GM21526 (cell line): ENCODE data around the gene CGN.

Experiments used
- ATAC-seq: cut with Tn5 transposase; IDR thresholded peaks from one replicate; pipeline ENCODE4 v1.9.1; 2021; ENCODE audit warnings: moderate library complexity; ENCODE audit not compliant: unreplicated experiment, low FRiP score

Gene CGN

DNA sequence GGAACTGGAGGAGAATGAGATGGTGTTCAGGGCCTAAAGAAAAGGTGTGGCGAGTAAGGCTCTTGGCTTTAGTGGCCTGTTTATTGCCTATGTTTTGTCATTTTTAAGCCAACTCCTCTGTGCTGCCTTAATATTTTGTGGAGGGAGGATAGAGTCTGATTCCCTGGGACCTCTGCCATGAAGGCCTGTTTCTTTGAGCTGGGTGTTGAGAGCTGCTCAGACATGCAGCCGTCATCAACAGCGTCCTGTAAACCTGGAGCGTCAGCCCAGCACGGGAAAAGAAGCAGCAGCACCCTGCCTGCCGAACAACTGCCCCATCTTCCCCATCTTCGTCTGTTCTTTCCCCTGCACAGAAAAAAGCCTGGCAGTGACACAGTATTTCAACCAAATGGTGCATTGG, 73.6 kb downstream of the CGN start:
- ATAC-seq: no peak

DNA sequence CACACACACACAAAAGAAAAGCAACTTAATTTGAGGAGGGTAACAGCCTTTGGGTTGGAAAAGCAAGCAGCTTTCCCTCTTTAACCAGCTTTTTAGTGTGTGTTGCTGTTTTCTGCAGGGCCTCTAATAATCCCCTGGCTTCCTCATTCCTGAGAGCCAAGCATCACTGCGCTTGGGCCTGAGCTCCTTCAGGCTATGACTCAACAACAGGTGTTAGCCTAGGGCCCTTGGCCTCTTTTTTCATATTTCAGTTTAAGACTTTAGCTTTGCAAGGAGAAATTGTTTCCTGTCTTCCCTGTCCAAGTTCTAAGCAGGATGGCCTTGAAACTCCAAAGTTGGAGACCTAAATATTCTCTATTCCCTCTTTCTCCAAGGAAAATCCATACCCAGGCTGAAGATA, 74.4 kb downstream of the CGN start:
- no peak for ATAC-seq
